IPS-18a (cell line): ENCODE measurements around the gene SP7.
"Not testable (repeated sequence)": the region's sequence is repeated elsewhere in the genome, so short reads cannot be mapped to it uniquely, and the experiment has no call there.

Experiments
- H3K27ac ChIP-seq: one replicate; pipeline ENCODE4 v1.5.1; 2013; ENCODE audit warnings: low read length
- H3K27me3 ChIP-seq: one replicate; pipeline ENCODE4 v1.6.1; 2013; ENCODE audit warnings: mild to moderate bottlenecking, low read length; ENCODE audit not compliant: control insufficient read depth, insufficient read depth
- H3K36me3 ChIP-seq: one replicate; pipeline ENCODE4 v1.6.1; 2013; ENCODE audit warnings: low read depth, low read length; ENCODE audit not compliant: control insufficient read depth
- H3K4me1 ChIP-seq: one replicate; pipeline ENCODE4 v1.6.1; 2013; ENCODE audit warnings: low read depth, low read length; ENCODE audit not compliant: control insufficient read depth
- H3K4me3 ChIP-seq: one replicate; pipeline ENCODE4 v1.5.1; 2013; ENCODE audit warnings: low read length
- H3K9ac ChIP-seq: one replicate; pipeline ENCODE4 v1.6.1; 2013; ENCODE audit warnings: mild to moderate bottlenecking, low read length, moderate library complexity
- H3K9me3 ChIP-seq: one replicate; pipeline ENCODE4 v1.6.1; 2013; ENCODE audit warnings: low read depth, low read length; ENCODE audit not compliant: control insufficient read depth

SP7 gene

GRCh38 chr12:53336181-53336681 is at the start of gene SP7:
Gene SP7 (minus strand): TSS chr12:53336354. CDS start chr12:53335646, 708 bp downstream.
- Histone ChIP-seq H3K9ac (no peak within 1 kb of the TSS), H3K36me3 (no peaks in the 10 kb centered on the region), H3K4me1 (no peaks in the 10 kb centered on the region), H3K27ac (no peak within 1 kb of the TSS), H3K4me3 (no peak within 1 kb of the TSS), H3K27me3 (no peaks in the 10 kb centered on the region), H3K9me3 (no peaks in the 10 kb centered on the region)

DNA sequence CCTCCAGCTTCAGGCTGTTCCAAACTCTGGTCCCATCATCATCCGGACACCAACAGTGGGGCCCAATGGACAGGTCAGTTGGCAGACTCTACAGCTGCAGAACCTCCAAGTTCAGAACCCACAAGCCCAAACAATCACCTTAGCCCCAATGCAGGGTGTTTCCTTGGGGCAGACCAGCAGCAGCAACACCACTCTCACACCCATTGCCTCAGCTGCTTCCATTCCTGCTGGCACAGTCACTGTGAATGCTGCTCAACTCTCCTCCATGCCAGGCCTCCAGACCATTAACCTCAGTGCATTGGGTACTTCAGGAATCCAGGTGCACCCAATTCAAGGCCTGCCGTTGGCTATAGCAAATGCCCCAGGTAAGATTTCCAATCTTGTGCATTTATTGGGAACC is 47.1 kb upstream of the SP7 start:
- Histone ChIP-seq H3K27ac (no peak overlapping the region), H3K4me3 (peak overlapping the region; percentile 16), H3K27me3 (no peaks in the 10 kb centered on the region), H3K9me3 (no peaks in the 10 kb centered on the region), H3K9ac (no peak overlapping the region), H3K4me1 (peaks cover 16% of the 10 kb centered on the region), H3K36me3 (peaks cover 44% of the 10 kb centered on the region)

DNA sequence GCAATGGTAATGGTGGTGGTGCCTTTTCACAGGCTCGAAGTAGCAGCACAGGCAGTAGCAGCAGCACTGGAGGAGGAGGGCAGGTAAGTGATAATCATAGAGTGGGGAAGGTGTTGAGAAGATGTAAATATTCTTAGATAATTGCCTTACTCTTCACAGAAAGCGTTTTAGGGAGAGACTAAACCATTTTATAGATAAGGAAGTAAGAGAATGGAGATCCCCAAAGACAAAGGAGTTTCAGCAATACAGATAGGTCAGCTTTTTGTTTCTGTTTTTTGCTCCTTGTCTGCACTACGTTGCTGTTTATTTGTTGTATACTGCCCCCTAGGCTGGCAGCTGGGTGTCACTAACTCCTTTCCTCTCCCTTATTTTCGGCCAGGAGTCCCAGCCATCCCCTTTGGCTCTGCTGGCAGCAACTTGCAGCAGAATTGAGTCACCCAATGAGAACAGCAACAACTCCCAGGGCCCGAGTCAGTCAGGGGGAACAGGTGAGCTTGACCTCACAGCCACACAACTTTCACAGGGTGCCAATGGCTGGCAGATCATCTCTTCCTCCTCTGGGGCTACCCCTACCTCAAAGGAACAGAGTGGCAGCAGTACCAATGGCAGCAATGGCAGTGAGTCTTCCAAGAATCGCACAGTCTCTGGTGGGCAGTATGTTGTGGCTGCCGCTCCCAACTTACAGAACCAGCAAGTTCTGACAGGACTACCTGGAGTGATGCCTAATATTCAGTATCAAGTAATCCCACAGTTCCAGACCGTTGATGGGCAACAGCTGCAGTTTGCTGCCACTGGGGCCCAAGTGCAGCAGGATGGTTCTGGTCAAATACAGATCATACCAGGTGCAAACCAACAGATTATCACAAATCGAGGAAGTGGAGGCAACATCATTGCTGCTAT is 45.8 kb upstream of the SP7 start:
- Histone ChIP-seq H3K4me1 (peaks cover 16% of the 10 kb centered on the region), H3K27me3 (no peaks in the 10 kb centered on the region), H3K36me3 (peaks cover 38% of the 10 kb centered on the region), H3K9me3 (no peaks in the 10 kb centered on the region), H3K9ac (peak overlapping the region; percentile 75), H3K4me3 (peak overlapping the region; percentile 65), H3K27ac (no peak overlapping the region)

- Histone ChIP-seq H3K27ac (peak overlapping the region; percentile 67), H3K27me3 (no peaks in the 10 kb centered on the region), H3K4me3 (peak overlapping the region; percentile 65), H3K36me3 (peaks cover 30% of the 10 kb centered on the region), H3K9ac (peak overlapping the region; percentile 75), H3K4me1 (peaks cover 16% of the 10 kb centered on the region), H3K9me3 (no peaks in the 10 kb centered on the region)
Observed at GRCh38 chr12:53380794-53381730, 44.9 kb upstream of the SP7 start.

- Histone ChIP-seq H3K9me3 (no peaks in the 10 kb centered on the region), H3K4me3 (peak within 1 kb of the TSS; percentile 74), H3K9ac (peak within 1 kb of the TSS; percentile 92), H3K27me3 (no peaks in the 10 kb centered on the region), H3K27ac (peak within 1 kb of the TSS; percentile 99), H3K36me3 (peaks cover 27% of the 10 kb centered on the region), H3K4me1 (peaks cover 16% of the 10 kb centered on the region)
Observed at GRCh38 chr12:53380104-53380793, 44.1 kb upstream of the SP7 start, which contains the start of gene SP1. Gene SP1 (plus strand): TSS chr12:53380176. CDS start chr12:53380292, 116 bp downstream.

DNA sequence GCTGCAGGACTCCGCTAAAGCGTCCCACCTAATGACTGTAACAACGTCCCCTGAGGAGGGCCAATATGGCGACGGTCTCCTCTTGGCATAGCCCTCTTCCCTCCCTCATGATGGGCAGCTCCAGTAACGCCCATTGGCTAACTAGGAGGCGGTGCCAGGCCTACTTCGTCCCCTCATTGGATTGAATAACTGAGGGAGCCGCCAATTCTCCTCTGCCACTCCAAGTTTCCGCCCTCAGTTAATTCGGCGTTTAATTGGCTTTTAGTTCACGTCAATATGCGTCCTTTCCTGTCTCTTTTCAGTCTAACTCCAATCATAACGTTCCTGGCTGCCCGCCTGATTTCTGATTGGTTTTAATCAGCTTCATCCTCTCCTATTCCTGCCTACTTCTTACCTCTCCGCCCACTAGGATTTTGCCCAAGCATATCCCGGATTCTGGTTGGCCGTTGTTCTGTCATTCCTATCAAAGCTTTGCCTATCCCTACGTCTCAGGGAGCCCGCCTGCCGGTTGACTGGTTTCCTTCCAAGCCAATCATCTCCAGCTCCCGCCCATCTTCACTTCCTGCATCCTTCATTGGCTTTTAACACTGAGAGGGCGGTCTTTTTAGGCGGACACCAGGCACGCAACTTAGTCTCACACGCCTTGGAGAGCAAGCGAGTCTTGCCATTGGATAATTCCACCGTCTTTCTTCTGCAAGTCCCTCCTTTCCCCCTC is 43.4 kb upstream of the SP7 start:
- Histone ChIP-seq H3K9ac (peak overlapping the region; percentile 92), H3K9me3 (no peaks in the 10 kb centered on the region), H3K36me3 (peaks cover 24% of the 10 kb centered on the region), H3K4me3 (peak overlapping the region; percentile 74), H3K4me1 (peaks cover 16% of the 10 kb centered on the region), H3K27me3 (no peaks in the 10 kb centered on the region), H3K27ac (peak overlapping the region; percentile 99)

DNA sequence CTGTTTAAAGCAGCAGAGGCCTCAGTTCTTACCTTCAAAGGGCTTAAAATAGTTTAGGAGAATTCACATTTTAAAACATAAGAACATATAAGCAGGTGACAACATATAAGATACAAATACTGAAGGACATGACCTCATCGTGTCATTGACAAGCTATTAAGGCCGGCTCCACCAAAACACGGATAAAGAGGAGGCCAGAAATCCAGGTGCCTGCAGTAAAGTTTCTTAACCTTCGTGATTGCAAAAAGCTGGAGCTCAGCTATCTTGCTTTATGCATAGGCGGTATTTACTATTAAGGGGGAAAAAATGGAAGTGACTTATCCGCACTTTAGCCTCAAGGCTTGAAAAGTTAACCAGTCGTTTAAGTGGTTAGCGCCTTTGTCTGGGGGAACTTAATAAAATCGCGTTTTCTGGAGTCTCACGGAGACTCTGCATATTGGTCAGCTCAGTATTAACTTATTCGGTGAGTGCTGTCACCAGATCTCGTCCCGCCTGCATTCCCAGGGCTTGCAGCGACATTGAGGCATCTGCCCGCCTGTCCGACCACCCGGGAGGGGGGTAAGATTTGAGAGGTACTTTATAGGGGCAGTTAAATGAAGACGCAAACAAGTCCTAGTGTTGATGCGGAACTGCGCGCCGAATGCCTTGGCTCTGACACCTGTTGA is 42.7 kb upstream of the SP7 start:
- Histone ChIP-seq H3K9ac (peak overlapping the region; percentile 92), H3K27me3 (no peaks in the 10 kb centered on the region), H3K4me1 (peaks cover 16% of the 10 kb centered on the region), H3K36me3 (peaks cover 21% of the 10 kb centered on the region), H3K4me3 (peak overlapping the region; percentile 74), H3K27ac (peak overlapping the region; percentile 99), H3K9me3 (no peaks in the 10 kb centered on the region)

DNA sequence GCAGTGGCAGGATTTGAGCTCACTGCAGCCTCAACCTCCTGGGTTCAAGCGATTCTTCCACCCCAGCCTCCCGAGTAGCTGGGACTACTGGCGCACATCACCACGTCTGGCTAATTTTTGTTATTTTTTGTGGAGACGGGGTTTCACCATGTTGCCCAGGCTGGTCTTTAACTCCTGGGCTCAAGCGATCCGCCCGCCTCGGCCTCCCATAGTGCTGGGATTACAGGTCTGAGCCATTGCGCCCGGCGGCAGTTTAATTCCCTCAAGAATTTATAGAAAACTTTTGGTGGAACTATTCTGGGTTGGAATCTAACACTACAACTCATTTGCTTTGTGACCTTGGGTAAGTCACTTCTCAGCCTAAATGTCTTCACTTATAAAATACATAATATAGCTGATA is 42.1 kb upstream of the SP7 start:
- Histone ChIP-seq H3K27ac (no peak overlapping the region), H3K9me3 (no peaks in the 10 kb centered on the region), H3K4me1 (peaks cover 16% of the 10 kb centered on the region), H3K27me3 (no peaks in the 10 kb centered on the region), H3K9ac (peak overlapping the region; percentile 92), H3K4me3 (no peak overlapping the region), H3K36me3 (peaks cover 15% of the 10 kb centered on the region)

DNA sequence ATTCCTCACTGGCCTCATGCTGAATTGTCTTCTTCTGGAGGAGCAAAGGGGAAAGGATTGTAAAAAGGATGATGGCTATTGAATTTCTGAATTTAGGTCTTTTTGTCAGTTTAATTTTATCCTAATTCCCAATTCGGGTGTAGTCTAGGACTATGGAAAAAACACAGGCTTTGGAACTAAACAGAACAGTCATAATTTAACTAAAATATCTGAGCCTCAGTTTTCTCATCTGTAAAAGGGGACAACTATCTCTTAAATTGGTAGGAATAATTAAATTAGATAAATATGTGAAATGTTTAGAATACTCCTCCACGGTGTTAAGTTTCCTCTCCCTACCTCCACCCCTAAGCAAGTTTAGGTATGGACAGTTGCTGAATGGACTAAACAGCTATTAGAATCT is 40.6 kb upstream of the SP7 start:
- Histone ChIP-seq H3K4me1 (peaks cover 15% of the 10 kb centered on the region), H3K9me3 (no peaks in the 10 kb centered on the region), H3K4me3 (no peak overlapping the region), H3K9ac (no peak overlapping the region), H3K36me3 (peaks cover under 1% of the 10 kb centered on the region), H3K27ac (no peak overlapping the region), H3K27me3 (no peaks in the 10 kb centered on the region)

DNA sequence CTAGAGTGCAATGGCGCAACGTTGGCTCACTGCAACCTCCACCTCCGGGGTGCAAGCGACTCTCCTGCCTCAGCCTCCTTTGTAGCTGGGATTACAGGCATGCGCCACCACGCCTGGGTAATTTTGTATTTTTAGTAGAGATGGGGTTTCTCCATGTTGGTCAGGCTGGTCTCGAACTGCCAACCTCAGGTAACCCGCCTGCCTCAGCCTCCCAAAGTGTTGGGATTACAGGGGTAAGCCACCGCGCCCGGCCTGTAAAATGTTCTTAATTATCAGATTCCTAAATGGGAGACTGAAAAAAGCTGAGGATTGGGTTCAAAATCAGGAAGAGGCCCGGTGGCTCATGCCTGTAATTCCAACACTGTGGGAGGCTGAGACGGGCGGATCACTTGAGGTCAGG is 38.1 kb upstream of the SP7 start:
- H3K9ac ChIP-seq, H3K27me3 ChIP-seq, H3K27ac ChIP-seq, H3K36me3 ChIP-seq, H3K9me3 ChIP-seq, H3K4me3 ChIP-seq: not testable (repeated sequence)
- H3K4me1 ChIP-seq: peaks cover 16% of the 10 kb centered on the region
